Measurements from ENCODE around the gene NADSYN1.

NADSYN1 gene

GRCh38 chr11:71451596-71452198, 1.3 kb upstream of the NADSYN1 start:
- no peak for DNase-seq

GRCh38 chr11:71452199-71453036, 585 bp upstream of the NADSYN1 start:
- DNase-seq = no peak

- no peak for DNase-seq
Measured at GRCh38 chr11:71453918-71454304, 908 bp downstream of the NADSYN1 start.

- DNase-seq = no peak
Measured at GRCh38 chr11:71454470-71455113, 1.6 kb downstream of the NADSYN1 start.

GRCh38 chr11:71456294-71456693, 3.3 kb downstream of the NADSYN1 start:
- no peak for DNase-seq

- DNase-seq = no peak
Measured at GRCh38 chr11:71456831-71457230, 3.8 kb downstream of the NADSYN1 start.

GRCh38 chr11:71458146-71459070, 5.4 kb downstream of the NADSYN1 start:
- no peak for DNase-seq

GRCh38 chr11:71459076-71459766, 6.2 kb downstream of the NADSYN1 start:
- no peak for DNase-seq

- no peak for DNase-seq
Measured at GRCh38 chr11:71459767-71460320, 6.8 kb downstream of the NADSYN1 start.

- no peak for DNase-seq
Measured at GRCh38 chr11:71461696-71462095, 8.7 kb downstream of the NADSYN1 start.

- no peak for DNase-seq
Measured at GRCh38 chr11:71462726-71463125, 9.7 kb downstream of the NADSYN1 start.

- no peak for DNase-seq
Measured at GRCh38 chr11:71463331-71464211, 10.6 kb downstream of the NADSYN1 start.

- DNase-seq = no peak
Measured at GRCh38 chr11:71465054-71465453, 12.1 kb downstream of the NADSYN1 start.

GRCh38 chr11:71466358-71466757, 13.4 kb downstream of the NADSYN1 start:
- no peak for DNase-seq

GRCh38 chr11:71467164-71467563, 14.2 kb downstream of the NADSYN1 start:
- no peak for DNase-seq

GRCh38 chr11:71470946-71471345, 17.9 kb downstream of the NADSYN1 start:
- DNase-seq = no peak

GRCh38 chr11:71472357-71472885, 19.4 kb downstream of the NADSYN1 start:
- DNase-seq = no peak

- no peak for DNase-seq
Measured at GRCh38 chr11:71472941-71473792, 20.2 kb downstream of the NADSYN1 start.

GRCh38 chr11:71473793-71474080, 20.7 kb downstream of the NADSYN1 start:
- no peak for DNase-seq
